Measurements from ENCODE around the gene TSPAN18. TPM values are rescaled to one million over a fixed set of nuclear protein-coding genes. Genes with fewer than 3 reads are reported as not detected.

The TSPAN18 gene
- total and polyA plus RNA-seq, 2 of the 4 experiments (the other 2 are of a cell fraction) = 0.36 to 1.1 TPM

DNA sequence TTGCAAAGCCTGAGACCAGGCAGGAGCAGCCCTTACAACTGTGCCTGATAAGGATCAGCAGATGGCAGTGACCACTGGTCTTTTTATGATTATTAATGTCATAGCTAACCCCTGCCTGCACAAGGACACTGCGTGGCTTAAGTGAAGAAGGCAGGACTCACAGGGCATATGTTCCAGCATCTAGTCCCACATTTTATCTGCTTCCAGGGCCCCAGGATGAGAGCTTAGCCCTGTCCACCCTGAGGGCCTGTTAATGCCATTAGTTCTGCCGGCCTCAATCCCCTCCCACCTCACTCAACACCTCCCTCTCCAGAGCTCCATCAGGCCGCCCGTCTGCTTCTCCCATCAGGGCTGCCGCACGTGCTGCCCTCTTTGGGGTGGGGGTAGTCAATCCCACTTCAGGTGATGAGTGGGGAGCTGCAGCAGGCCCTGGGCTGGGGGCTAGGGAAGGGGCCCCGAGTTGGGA lies 33.1 kb upstream of the TSPAN18 start:
- in situ Hi-C loops (cut with MboI; ENCODE audit: low sequenced_read_pairs) = loop anchor here (25.0 kb wide), 1 partner anchor 594 kb away; the partner anchor contains the start of gene SYT13

More for the DNA sequence above, 33.1 kb upstream of the TSPAN18 start:
- Histone ChIP-seq H3K4me3 (ENCODE audit: insufficient read depth, low read depth, low read length) (no peak overlapping the region), H4K5ac (ENCODE audit: low read depth, low read length) (no peak overlapping the region), H3K9me3 (ENCODE audit: control insufficient read depth, insufficient read depth, low read length) (peaks cover 7% of the 10 kb centered on the region), H3K14ac (replicated peaks; ENCODE audit: low read depth, low read length) (no peak overlapping the region), H2AFZ (replicated peaks; ENCODE audit: low read length, poor library complexity) (no peak overlapping the region), H3K23ac (ENCODE audit: low read depth, low read length) (no peak overlapping the region), H3K9me1 (ENCODE audit: insufficient read depth, low read length) (no peaks in the 10 kb centered on the region), H2BK15ac (ENCODE audit: low read depth, low read length) (no peak overlapping the region), H3K36me3 (ENCODE audit: control insufficient read depth, insufficient read depth, low read length) (no peaks in the 10 kb centered on the region), H4K20me1 (ENCODE audit: insufficient read depth, low read length) (no peaks in the 10 kb centered on the region), H3K9ac (ENCODE audit: low read depth, low read length) (no peak overlapping the region), H3K4ac (ENCODE audit: low read depth, low read length) (no peak overlapping the region), H3K4me1 (ENCODE audit: control insufficient read depth, insufficient read depth, low read length) (no peaks in the 10 kb centered on the region), H4K8ac (ENCODE audit: low read depth in 2 of 2, low read length in 2 of 2) (no peak overlapping the region), H2BK120ac (ENCODE audit: low read depth, low read length) (no peak overlapping the region), H3K4me2 (ENCODE audit: low read depth, low read length) (no peak overlapping the region), H2AK5ac (ENCODE audit: low read depth, low read length) (no peak overlapping the region), H2BK5ac (ENCODE audit: low read depth, low read length, poor library complexity, severe bottlenecking) (no peak overlapping the region), H2AK9ac (replicated peaks; ENCODE audit: low read depth, low read length, poor library complexity) (no peak overlapping the region), H2BK20ac (ENCODE audit: low read depth, low read length) (no peak overlapping the region), H3K27ac (ENCODE audit: insufficient read depth, low read length) (no peak overlapping the region), H4K91ac (ENCODE audit: insufficient read depth, low read depth, low read length) (no peak overlapping the region), H3K27me3 (ENCODE audit: control insufficient read depth, insufficient read depth, low read length) (peaks cover 22% of the 10 kb centered on the region), H3K56ac (ENCODE audit: extremely low read depth, insufficient read depth, low read length) (no peak overlapping the region), H3K18ac (ENCODE audit: low read depth, low read length) (no peak overlapping the region), H3K79me1 (ENCODE audit: low read depth in 1 of 2, low read length in 2 of 2) (no peaks in the 10 kb centered on the region)
- TF ChIP-seq BHLHE40 (IDR thresholded peaks at IDR 0.05; ENCODE audit: low read depth, low read length) = no peak
- ChIA-PET POLR2A (ENCODE audit: unreplicated experiment) (interaction anchor here (0.6 kb wide), 1 partner anchor 60 kb away, joined by 4 read pairs; no protein-coding TSS in a partner anchor), CTCF (no interaction called here)
- intact Hi-C loops (cut with micrococcal nuclease) = no loop called here
- no peak for DNase-seq
- BruUV-seq (replicated peaks) = no TSS peak
- WGBS, 2 experiments (ENCODE audit: extremely low coverage in 2 of 2, insufficient read length in 1 of 2) = no CpG with 5 or more reads among the region's 7 CpGs
- no peak for ATAC-seq (ENCODE audit: low read depth)
- dilution Hi-C loops (cut with HindIII; ENCODE audit: low sequenced_read_pairs, unreplicated experiment) = no loop called here

Measured in IMR-90 (cell line).